Measurements from ENCODE around the gene ERVK3-1.
"Not testable (repeated sequence)": the region's sequence is repeated elsewhere in the genome, so short reads cannot be mapped to it uniquely, and the experiment has no call there.

The ERVK3-1 gene

DNA sequence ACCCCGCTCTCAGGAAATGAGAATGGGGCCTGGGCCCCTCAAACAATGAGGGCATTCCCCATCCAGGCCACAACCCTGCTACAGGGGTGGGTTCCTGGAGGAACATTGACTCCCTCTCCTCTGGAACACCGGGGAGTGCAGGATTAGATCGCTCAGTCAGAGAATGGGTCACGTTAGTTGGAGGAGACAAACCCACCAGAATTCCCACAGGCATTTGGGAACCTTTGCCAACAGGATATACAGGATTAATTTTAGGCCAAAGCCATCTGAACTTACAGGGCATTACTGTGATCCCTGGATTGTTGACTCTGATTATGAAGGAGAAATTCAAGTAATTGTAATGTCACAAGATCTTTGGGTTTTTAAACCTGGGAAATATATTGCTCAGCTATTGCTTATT lies 2.6 kb downstream of the ERVK3-1 start:
- no CpG with 5 or more reads among the region's 4 CpGs for WGBS (ENCODE audit: extremely low coverage, insufficient coverage, low lambda C conversion rate)
- H3K27me3 ChIP-seq (ENCODE audit: insufficient read depth, low read length, poor library complexity) = no peaks in the 10 kb centered on the region
- H3K9ac ChIP-seq (ENCODE audit: low read length) = no peak overlapping the region
- H3K56ac ChIP-seq (ENCODE audit: low read length) = no peak overlapping the region
- DNase-seq = no peak
- no peak overlapping the region for H3K27ac ChIP-seq (ENCODE audit: low read depth, low read length)
- H3K4me1 ChIP-seq (ENCODE audit: control insufficient read depth, low read depth, low read length) = peaks cover 3% of the 10 kb centered on the region
- no peak overlapping the region for H2BK120ac ChIP-seq (ENCODE audit: low read depth, low read length)
- H3K4me2 ChIP-seq (ENCODE audit: low read length) = no peak overlapping the region
- H2BK5ac ChIP-seq (ENCODE audit: low read length) = no peak overlapping the region
- no peak overlapping the region for H4K8ac ChIP-seq (ENCODE audit: low read depth, low read length)
- no peak overlapping the region for H3K23ac ChIP-seq (ENCODE audit: low read length)
- no peak overlapping the region for H2BK15ac ChIP-seq (replicated peaks; ENCODE audit: low read depth)
- peaks cover 10% of the 10 kb centered on the region for H3K79me1 ChIP-seq (ENCODE audit: low read length)
- no peak overlapping the region for H3K4ac ChIP-seq (ENCODE audit: low read depth, low read length)
- H3K79me2 ChIP-seq (ENCODE audit: control insufficient read depth, insufficient read depth, low read length) = peaks cover 4% of the 10 kb centered on the region
- no peak overlapping the region for H4K5ac ChIP-seq (ENCODE audit: low read length)
- H3K4me3 ChIP-seq (ENCODE audit: low read length) = no peak overlapping the region
- peaks cover 5% of the 10 kb centered on the region for H3K36me3 ChIP-seq (ENCODE audit: control insufficient read depth, insufficient read depth, low read length)
- no peak overlapping the region for H2AK5ac ChIP-seq (ENCODE audit: low read length)
- H3K18ac ChIP-seq (ENCODE audit: low read length) = no peak overlapping the region

DNA sequence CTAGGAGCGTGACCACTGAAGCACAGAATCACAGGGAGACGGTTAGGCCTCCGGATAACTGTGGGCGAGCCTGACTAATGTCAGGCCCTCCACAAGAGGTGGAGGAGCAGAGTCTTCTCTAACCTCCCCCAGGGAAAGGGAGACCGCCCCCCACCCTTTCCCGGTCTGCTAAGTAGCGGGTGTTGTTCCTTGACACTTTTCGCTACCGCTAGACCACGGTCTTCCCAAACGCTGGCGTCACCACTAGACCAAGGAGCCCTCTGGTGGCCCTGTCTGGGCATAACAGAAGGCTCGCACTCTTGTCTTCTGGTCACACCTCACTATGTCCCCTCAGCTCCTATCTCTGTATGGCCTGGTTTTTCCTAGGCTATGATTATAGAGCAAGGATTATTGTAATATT lies 5.5 kb downstream of the ERVK3-1 start:
- H3K18ac ChIP-seq (ENCODE audit: low read length); H3K79me2 ChIP-seq (ENCODE audit: control insufficient read depth, insufficient read depth, low read length); H2BK5ac ChIP-seq (ENCODE audit: low read length); H3K9ac ChIP-seq (ENCODE audit: low read length); H2AK5ac ChIP-seq (ENCODE audit: low read length); H3K27me3 ChIP-seq (ENCODE audit: insufficient read depth, low read length, poor library complexity); H3K4me1 ChIP-seq (ENCODE audit: control insufficient read depth, low read depth, low read length); H3K4ac ChIP-seq (ENCODE audit: low read depth, low read length); H2BK120ac ChIP-seq (ENCODE audit: low read depth, low read length); H3K23ac ChIP-seq (ENCODE audit: low read length); H2BK15ac ChIP-seq (replicated peaks; ENCODE audit: low read depth); H3K56ac ChIP-seq (ENCODE audit: low read length); H3K27ac ChIP-seq (ENCODE audit: low read depth, low read length); H3K4me3 ChIP-seq (ENCODE audit: low read length); H4K5ac ChIP-seq (ENCODE audit: low read length); H3K4me2 ChIP-seq (ENCODE audit: low read length); H3K79me1 ChIP-seq (ENCODE audit: low read length); H3K36me3 ChIP-seq (ENCODE audit: control insufficient read depth, insufficient read depth, low read length); H4K8ac ChIP-seq (ENCODE audit: low read depth, low read length): not testable (repeated sequence)
- DNase-seq = peak; percentile 76
- no CpG with 5 or more reads among the region's 13 CpGs for WGBS (ENCODE audit: extremely low coverage, insufficient coverage, low lambda C conversion rate)

GRCh38 chr19:58311345-58311865 lies 6.2 kb downstream of the ERVK3-1 start:
- Histone ChIP-seq H3K4ac (ENCODE audit: low read depth, low read length) (no peak overlapping the region), H3K9ac (ENCODE audit: low read length) (no peak overlapping the region), H2BK15ac (replicated peaks; ENCODE audit: low read depth) (no peak overlapping the region), H2BK5ac (ENCODE audit: low read length) (no peak overlapping the region), H2BK120ac (ENCODE audit: low read depth, low read length) (no peak overlapping the region), H2AK5ac (ENCODE audit: low read length) (no peak overlapping the region), H3K4me2 (ENCODE audit: low read length) (no peak overlapping the region), H3K79me1 (ENCODE audit: low read length) (peaks cover 6% of the 10 kb centered on the region), H3K27me3 (ENCODE audit: insufficient read depth, low read length, poor library complexity) (no peaks in the 10 kb centered on the region), H3K27ac (ENCODE audit: low read depth, low read length) (no peak overlapping the region), H3K56ac (ENCODE audit: low read length) (no peak overlapping the region), H3K4me1 (ENCODE audit: control insufficient read depth, low read depth, low read length) (no peaks in the 10 kb centered on the region), H3K23ac (ENCODE audit: low read length) (no peak overlapping the region), H4K8ac (ENCODE audit: low read depth, low read length) (no peak overlapping the region), H3K18ac (ENCODE audit: low read length) (no peak overlapping the region), H3K36me3 (ENCODE audit: control insufficient read depth, insufficient read depth, low read length) (peaks cover 6% of the 10 kb centered on the region), H4K5ac (ENCODE audit: low read length) (no peak overlapping the region), H3K4me3 (ENCODE audit: low read length) (no peak overlapping the region), H3K79me2 (ENCODE audit: control insufficient read depth, insufficient read depth, low read length) (no peaks in the 10 kb centered on the region)
- DNase-seq = no peak
- WGBS (ENCODE audit: extremely low coverage, insufficient coverage, low lambda C conversion rate) = no CpG with 5 or more reads among the region's 7 CpGs

GRCh38 chr19:58315580-58315979 lies 10.4 kb downstream of the ERVK3-1 start:
- Histone ChIP-seq H3K23ac (ENCODE audit: low read length) (no peak overlapping the region), H3K4ac (ENCODE audit: low read depth, low read length) (no peak overlapping the region), H3K56ac (ENCODE audit: low read length) (no peak overlapping the region), H3K4me1 (ENCODE audit: control insufficient read depth, low read depth, low read length) (no peaks in the 10 kb centered on the region), H3K27ac (ENCODE audit: low read depth, low read length) (no peak overlapping the region), H4K8ac (ENCODE audit: low read depth, low read length) (no peak overlapping the region), H3K36me3 (ENCODE audit: control insufficient read depth, insufficient read depth, low read length) (peaks cover 4% of the 10 kb centered on the region), H3K4me2 (ENCODE audit: low read length) (no peak overlapping the region), H2AK5ac (ENCODE audit: low read length) (no peak overlapping the region), H2BK120ac (ENCODE audit: low read depth, low read length) (no peak overlapping the region), H2BK5ac (ENCODE audit: low read length) (no peak overlapping the region), H4K5ac (ENCODE audit: low read length) (no peak overlapping the region), H3K79me2 (ENCODE audit: control insufficient read depth, insufficient read depth, low read length) (no peaks in the 10 kb centered on the region), H3K27me3 (ENCODE audit: insufficient read depth, low read length, poor library complexity) (no peaks in the 10 kb centered on the region), H3K18ac (ENCODE audit: low read length) (no peak overlapping the region), H3K4me3 (ENCODE audit: low read length) (no peak overlapping the region), H2BK15ac (replicated peaks; ENCODE audit: low read depth) (no peak overlapping the region), H3K9ac (ENCODE audit: low read length) (no peak overlapping the region), H3K79me1 (ENCODE audit: low read length) (peaks cover 2% of the 10 kb centered on the region)
- no peak for DNase-seq
- no CpG with 5 or more reads among the region's 2 CpGs for WGBS (ENCODE audit: extremely low coverage, insufficient coverage, low lambda C conversion rate)

GRCh38 chr19:58317476-58318072 lies 12.4 kb downstream of the ERVK3-1 start:
- Histone ChIP-seq H4K8ac (ENCODE audit: low read depth, low read length) (no peak overlapping the region), H3K4me3 (ENCODE audit: low read length) (no peak overlapping the region), H3K79me2 (ENCODE audit: control insufficient read depth, insufficient read depth, low read length) (no peaks in the 10 kb centered on the region), H3K27me3 (ENCODE audit: insufficient read depth, low read length, poor library complexity) (no peaks in the 10 kb centered on the region), H3K23ac (ENCODE audit: low read length) (no peak overlapping the region), H2BK120ac (ENCODE audit: low read depth, low read length) (no peak overlapping the region), H3K4ac (ENCODE audit: low read depth, low read length) (no peak overlapping the region), H3K27ac (ENCODE audit: low read depth, low read length) (no peak overlapping the region), H3K4me2 (ENCODE audit: low read length) (no peak overlapping the region), H2BK15ac (replicated peaks; ENCODE audit: low read depth) (no peak overlapping the region), H3K4me1 (ENCODE audit: control insufficient read depth, low read depth, low read length) (no peaks in the 10 kb centered on the region), H3K79me1 (ENCODE audit: low read length) (no peaks in the 10 kb centered on the region), H3K56ac (ENCODE audit: low read length) (no peak overlapping the region), H3K36me3 (ENCODE audit: control insufficient read depth, insufficient read depth, low read length) (peaks cover 1% of the 10 kb centered on the region), H3K9ac (ENCODE audit: low read length) (no peak overlapping the region), H2BK5ac (ENCODE audit: low read length) (no peak overlapping the region), H4K5ac (ENCODE audit: low read length) (no peak overlapping the region), H2AK5ac (ENCODE audit: low read length) (no peak overlapping the region), H3K18ac (ENCODE audit: low read length) (no peak overlapping the region)
- DNase-seq = peak; percentile 42
- no CpG with 5 or more reads among the region's 7 CpGs for WGBS (ENCODE audit: extremely low coverage, insufficient coverage, low lambda C conversion rate)

- H2BK120ac ChIP-seq (ENCODE audit: low read depth, low read length) = no peak overlapping the region
- no peaks in the 10 kb centered on the region for H3K4me1 ChIP-seq (ENCODE audit: control insufficient read depth, low read depth, low read length)
- no peak overlapping the region for H3K56ac ChIP-seq (ENCODE audit: low read length)
- no peaks in the 10 kb centered on the region for H3K36me3 ChIP-seq (ENCODE audit: control insufficient read depth, insufficient read depth, low read length)
- no peak overlapping the region for H3K27ac ChIP-seq (ENCODE audit: low read depth, low read length)
- H3K4ac ChIP-seq (ENCODE audit: low read depth, low read length) = no peak overlapping the region
- no peaks in the 10 kb centered on the region for H3K27me3 ChIP-seq (ENCODE audit: insufficient read depth, low read length, poor library complexity)
- no peak overlapping the region for H3K4me2 ChIP-seq (ENCODE audit: low read length)
- no peaks in the 10 kb centered on the region for H3K79me2 ChIP-seq (ENCODE audit: control insufficient read depth, insufficient read depth, low read length)
- H3K18ac ChIP-seq (ENCODE audit: low read length) = no peak overlapping the region
- WGBS (ENCODE audit: extremely low coverage, insufficient coverage, low lambda C conversion rate) = no CpG with 5 or more reads among the region's 4 CpGs
- no peak overlapping the region for H2BK15ac ChIP-seq (replicated peaks; ENCODE audit: low read depth)
- no peak overlapping the region for H3K4me3 ChIP-seq (ENCODE audit: low read length)
- H3K23ac ChIP-seq (ENCODE audit: low read length) = no peak overlapping the region
- no peaks in the 10 kb centered on the region for H3K79me1 ChIP-seq (ENCODE audit: low read length)
- H4K8ac ChIP-seq (ENCODE audit: low read depth, low read length) = no peak overlapping the region
- no peak overlapping the region for H2AK5ac ChIP-seq (ENCODE audit: low read length)
- DNase-seq = no peak
- H2BK5ac ChIP-seq (ENCODE audit: low read length) = no peak overlapping the region
- no peak overlapping the region for H4K5ac ChIP-seq (ENCODE audit: low read length)
- H3K9ac ChIP-seq (ENCODE audit: low read length) = no peak overlapping the region
These were observed 13.1 kb downstream of the ERVK3-1 start for GRCh38 chr19:58318297-58318696.

Data from mesendoderm (in vitro differentiated cells).